Right ventricle myocardium inferior (tissue), 1 donor: ENCODE results near the gene SPATC1L. TPM values are rescaled to one million over a fixed set of nuclear protein-coding genes. Genes with fewer than 3 reads are reported as not detected.
"Not testable (repeated sequence)": the region's sequence is repeated elsewhere in the genome, so short reads cannot be mapped to it uniquely, and the experiment has no call there.

Experiments
- ATAC-seq: fragments of 200-7000 bp; cut with Tn5 transposase; one replicate; pipeline ENCODE4 v1.9.1; 2020; ENCODE audit warnings: mild to moderate bottlenecking, moderate library complexity
- DNase-seq: peaks from one replicate; pipeline ENCODE4 v3.0.0; 2021; ENCODE audit errors: missing footprints
- intact Hi-C: fragments of 100-400 bp; cut with DNase I; formaldehyde crosslinking; loops from one replicate; pipeline ENCODE4 v1.11.0; 2022
- total RNA-seq: library from RNA; stranded (reverse); fragmentation: NEBNext Ultra II Directional; extraction: Animal tissue kit (Norgen Biotek cat#: 25700); gene quantifications from one replicate; pipeline ENCODE4 v1.2.1, GENCODE V29; 2021
- donor health status: DM: no; HTN: yes; CAD: no; lungs with severe emphysema.

Gene SPATC1L
- total RNA-seq, 1 donor from 2014 or later = 7.7 TPM

DNA sequence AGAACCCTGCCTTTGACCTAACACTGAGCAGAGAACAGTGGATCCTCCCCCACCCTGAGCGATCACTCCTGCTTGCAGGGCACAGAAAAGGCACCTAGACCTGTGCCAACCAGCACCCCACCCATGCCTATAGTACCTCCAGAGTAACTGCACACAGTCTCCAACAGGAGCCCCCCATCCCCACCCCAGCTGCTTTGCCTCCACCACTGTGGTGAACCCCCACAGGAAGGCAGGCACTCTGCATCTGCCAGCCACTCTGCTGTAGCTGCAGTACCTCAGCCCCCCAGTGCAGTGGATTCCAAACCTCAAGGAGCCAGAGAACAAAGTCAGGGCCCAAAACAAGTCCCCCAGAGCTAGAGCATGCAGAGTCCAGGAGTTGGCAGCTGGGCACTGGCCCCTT lies 10.7 kb downstream of the SPATC1L start:
- ATAC-seq (no peak), DNase-seq (no peak)
- intact Hi-C loops = no loop called here

GRCh38 chr21:46172863-46173528 lies 11.3 kb downstream of the SPATC1L start:
- ATAC-seq (no peak), DNase-seq (no peak)
- intact Hi-C loops = no loop called here

DNA sequence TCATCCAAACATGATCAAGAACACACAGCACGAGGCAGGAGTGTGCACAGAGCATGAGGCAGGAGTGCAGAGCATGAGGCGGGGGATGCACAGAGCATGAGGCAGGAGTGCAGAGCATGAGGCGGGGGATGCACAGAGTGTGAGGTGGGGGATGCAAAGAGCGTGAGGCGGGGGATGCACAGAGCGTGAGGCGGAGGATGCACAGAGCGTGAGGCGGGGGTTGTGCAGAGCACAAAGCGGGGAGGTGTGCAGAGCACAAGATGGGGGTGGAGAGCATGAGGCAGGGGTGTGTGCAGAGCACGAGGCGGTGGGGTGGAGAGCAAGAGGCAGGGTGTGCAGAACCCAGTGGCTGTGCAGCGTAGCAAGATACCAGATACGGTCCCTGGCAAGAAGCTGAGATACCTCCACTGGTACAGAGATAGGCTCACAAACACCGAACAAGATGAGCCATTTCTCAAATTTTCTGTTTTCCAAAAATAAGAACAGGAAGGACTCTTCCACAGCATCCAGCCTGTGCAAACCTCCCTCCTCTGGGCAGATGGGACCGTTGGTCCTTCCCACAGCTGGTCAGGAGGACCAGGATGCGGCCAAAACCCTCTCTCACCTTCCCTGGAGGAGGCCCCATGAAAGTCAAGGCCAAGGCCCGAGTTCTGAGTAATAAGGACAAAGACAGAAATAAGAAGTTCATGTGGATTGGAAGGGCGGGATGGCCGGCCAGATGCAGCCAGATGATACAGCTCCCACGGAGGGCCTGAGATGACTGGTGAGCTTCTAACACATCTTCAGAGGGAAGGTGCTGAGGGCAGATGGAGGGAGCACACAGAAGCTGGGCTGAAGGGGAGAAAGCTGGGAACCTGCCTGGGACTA lies 12.0 kb downstream of the SPATC1L start:
- intact Hi-C loops = no loop called here
- no peak for DNase-seq
- peak; percentile 52 for ATAC-seq

- DNase-seq (no peak), ATAC-seq (peak; percentile 37)
- intact Hi-C loops = no loop called here
Measured at GRCh38 chr21:46171585-46171984, 12.7 kb downstream of the SPATC1L start.

DNA sequence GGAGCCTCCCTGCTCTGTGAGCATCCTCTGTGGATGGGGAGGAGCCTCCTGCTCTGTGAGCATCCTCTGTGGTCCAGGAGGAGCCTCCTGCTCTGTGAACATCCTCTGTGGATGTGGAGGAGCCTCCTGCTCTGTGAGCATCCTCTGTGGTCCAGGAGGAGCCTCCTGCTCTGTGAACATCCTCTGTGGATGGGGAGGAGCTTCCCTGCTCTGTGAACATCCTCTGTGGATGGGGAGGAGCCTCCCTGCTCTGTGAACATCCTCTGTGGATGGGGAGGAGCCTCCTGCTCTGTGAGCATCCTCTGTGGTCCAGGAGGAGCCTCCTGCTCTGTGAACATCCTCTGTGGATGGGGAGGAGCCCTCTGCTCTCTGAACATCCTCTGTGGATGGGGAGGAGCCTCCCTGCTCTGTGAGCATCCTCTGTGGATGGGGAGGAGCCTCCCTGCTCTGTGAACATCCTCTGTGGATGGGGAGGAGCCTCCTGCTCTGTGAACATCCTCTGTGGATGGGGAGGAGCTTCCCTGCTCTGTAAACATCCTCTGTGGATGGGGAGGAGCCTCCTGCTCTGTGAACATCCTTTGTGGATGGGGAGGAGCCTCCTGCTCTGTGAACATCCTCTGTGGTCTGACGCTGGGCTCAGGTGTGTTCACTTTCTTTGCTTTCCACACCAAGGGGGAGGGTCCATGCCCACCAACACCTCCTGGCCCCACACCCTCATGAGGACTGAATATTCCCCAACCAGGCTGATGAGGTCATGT lies 13.6 kb downstream of the SPATC1L start:
- DNase-seq, intact Hi-C loops, ATAC-seq: not testable (repeated sequence)

GRCh38 chr21:46168659-46169386 lies 15.4 kb downstream of the SPATC1L start:
- DNase-seq (no peak), ATAC-seq (no peak)
- intact Hi-C loops = no loop called here

DNA sequence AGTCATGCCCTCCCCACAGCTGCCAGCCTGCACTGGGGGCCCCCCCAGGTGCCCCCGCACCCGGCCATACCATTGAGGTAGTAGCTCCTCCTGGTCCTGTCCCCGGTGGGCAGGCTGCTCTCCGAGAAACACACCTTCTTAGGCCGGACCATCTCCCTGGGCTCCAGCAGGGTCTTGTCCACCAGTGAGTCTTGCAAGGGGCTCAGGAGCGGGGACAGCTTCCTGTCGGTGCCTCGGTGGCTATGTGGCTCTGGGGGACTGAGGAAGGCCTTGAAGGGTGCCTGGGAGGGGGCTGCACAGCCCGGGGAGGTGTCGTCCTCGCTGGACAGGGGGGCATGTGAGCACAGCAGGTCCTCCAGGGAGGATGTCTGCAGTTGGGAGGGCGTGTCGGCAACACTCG lies 16.0 kb downstream of the SPATC1L start:
- intact Hi-C loops = no loop called here
- ATAC-seq = no peak

DNA sequence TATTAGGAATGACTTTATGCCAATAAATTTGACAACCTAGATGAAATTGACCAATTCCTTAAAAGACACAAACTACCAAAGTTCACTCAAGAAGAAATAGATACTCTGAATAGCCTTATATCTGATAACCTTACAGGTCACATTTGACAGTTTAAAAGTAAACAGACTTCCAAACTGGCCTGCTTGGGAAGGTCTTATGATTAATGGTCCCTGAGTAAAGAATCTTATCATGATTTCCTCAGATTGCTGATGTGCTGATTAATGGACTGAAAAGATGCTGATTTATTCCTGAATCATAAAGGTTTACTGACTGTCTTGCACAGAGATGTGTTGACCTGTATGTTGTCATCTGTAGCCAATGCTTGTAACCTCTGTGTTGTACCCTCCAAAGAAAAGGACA lies 19.2 kb downstream of the SPATC1L start:
- ATAC-seq = no peak
- intact Hi-C loops = no loop called here
- no peak for DNase-seq

More for the DNA sequence above, 16.0 kb downstream of the SPATC1L start:
- no peak for DNase-seq

DNA sequence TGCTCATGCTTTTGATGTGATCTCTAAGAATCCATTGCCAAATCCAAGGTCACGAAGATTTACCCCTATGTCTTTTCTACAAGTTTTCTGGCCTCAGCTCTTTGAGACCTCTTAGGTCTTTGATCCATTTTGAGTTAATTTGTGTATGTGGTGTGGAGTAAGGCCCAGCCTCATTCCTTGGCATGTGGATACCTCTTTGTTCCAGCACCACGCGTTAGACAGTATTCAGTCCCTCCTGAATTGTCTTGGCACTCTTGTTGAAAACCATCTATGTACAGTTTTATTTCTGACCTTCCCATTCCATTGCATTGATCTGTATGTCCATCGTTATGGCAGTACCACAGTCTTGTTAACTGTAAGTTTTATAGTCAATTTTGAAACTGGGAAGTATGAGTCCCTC lies 20.9 kb downstream of the SPATC1L start:
- no peak for DNase-seq
- intact Hi-C loops = no loop called here
- ATAC-seq = no peak

DNA sequence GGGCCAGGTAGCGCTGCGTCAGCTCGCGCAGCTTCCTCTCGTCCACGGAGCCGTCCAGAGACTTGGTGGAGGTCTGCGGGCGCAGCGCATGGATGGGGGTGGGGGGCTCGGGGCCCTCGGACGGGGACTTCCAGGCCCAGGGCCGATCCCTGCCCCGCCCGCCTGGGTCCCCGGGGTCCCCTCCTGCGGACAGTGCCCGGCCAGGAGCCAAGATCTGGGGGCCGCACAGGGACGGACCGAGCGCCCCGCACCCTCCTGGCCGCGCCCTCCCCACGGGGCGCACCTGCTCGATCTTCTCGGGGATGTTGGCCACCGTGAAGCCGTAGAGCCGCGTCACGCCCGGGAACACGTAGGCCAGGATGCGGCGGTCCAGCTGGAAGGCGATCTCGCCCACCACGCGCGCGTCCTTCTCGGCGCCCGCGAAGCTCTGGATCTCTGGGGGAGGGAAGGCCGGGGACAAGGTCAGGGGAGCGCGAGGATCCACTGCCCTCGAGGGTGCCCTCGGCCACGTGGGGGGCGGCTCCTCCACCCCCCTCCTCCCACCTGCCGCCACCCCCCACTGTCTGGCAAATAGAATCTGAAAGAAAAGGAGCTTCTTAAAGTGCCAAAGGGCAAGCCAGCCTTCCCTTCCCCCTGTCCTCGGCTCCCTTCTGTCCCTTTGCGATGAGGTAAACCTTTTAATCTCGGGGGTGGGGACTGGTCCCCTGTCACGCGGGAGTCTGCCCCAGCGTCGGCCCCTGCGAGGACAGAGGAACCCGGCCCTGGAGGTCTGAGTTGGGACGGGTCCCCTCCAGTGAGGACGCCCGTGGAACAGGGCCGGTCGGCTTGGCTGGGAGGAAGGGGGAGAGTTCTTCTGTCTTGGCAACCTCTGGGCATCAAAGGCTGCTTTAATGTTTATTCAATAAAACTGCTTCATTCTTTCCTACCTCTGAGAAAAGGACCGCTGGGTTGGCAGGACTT lies 22.3 kb downstream of the SPATC1L start:
- no peak for ATAC-seq
- intact Hi-C loops = no loop called here
- peak; percentile 58 for DNase-seq

- intact Hi-C loops = no loop called here
- ATAC-seq (no peak), DNase-seq (no peak)
Measured at GRCh38 chr21:46160907-46161632, 23.2 kb downstream of the SPATC1L start.

DNA sequence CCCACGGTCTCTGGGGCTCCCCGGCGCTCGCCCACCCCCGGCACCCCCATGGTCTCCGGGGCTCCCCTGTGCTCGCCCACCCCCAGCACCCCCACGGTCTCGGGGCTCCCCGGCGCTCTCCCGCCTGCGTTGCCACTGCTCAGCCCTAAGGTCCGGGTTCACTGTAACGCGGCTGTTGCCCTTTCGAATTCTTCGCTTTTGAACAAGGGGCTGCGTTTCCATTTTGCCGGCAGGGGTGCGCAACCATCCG lies 23.7 kb downstream of the SPATC1L start:
- intact Hi-C loops = no loop called here
- no peak for ATAC-seq
- no peak for DNase-seq

- ATAC-seq = no peak
- intact Hi-C loops = no loop called here
- DNase-seq = no peak
Measured at GRCh38 chr21:46159841-46160656, 24.2 kb downstream of the SPATC1L start.

- no peak for DNase-seq
Measured at GRCh38 chr21:46159390-46159789, 24.9 kb downstream of the SPATC1L start.

GRCh38 chr21:46158666-46159300 lies 25.5 kb downstream of the SPATC1L start:
- intact Hi-C loops = no loop called here
- ATAC-seq (no peak), DNase-seq (no peak)

More at GRCh38 chr21:46159390-46159789, 24.9 kb downstream of the SPATC1L start:
- intact Hi-C loops = no loop called here
- ATAC-seq = no peak

DNA sequence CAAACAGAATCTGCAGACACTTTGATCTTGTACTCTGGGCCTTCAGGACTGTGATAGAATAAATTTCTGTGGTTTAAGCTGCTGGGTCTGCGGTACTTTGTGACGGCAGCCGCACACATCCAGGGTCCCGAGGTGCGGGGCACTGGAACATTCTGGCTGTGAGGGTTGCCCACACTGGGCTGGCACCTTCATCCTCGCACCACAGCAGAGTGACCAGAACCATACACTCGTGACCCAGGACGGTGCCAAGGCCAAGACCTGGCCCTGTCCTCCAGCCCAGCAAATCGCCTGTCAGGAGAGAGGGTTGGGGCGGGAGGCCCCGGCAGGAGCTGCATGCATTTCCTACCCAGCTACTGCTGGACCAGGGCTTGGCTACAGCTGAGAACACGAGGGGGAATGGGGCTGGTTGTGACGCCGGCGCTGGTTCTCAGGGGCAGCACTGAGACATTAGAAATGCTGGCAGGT lies 26.2 kb downstream of the SPATC1L start:
- DNase-seq = no peak
- intact Hi-C loops = no loop called here
- ATAC-seq = no peak
